Nucleus accumbens (tissue), 56 donors: ENCODE results near the gene POLR3C.

Experiments used
- DNase-seq, 56 donors: peaks; one replicate each; lab custom pipeline; 2025; lab: John Stamatoyannopoulos, UW

POLR3C gene

DNA sequence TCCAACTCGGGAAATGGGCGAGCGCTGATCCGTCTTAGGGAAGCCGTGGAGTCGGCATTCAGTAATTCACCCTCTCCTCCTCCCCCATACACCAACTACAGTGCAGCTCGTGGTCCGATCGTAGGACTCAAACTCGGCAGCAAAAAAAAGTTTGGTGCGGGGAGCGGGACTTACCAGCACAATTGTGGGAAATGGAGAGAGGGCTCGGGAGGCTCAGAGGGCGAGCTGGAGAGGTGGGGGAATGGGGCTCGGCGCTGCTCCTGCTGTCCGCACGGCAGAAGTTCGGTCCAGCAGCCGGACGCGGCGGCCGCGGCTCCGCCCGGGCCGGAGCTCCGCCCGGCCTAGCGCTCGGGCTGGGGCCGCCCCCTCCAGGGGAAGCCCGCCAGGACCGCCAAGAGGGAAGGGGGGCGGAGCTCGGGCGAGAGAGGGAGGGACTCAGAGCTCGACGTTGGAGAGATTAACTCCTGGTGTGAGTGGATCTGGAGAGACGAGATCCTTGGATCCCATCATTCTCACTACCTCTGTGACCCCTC lies 35.6 kb downstream of the POLR3C start:
- DNase-seq = peak in 54 of 56 donors; percentile 32 to 88 (median 71)

DNA sequence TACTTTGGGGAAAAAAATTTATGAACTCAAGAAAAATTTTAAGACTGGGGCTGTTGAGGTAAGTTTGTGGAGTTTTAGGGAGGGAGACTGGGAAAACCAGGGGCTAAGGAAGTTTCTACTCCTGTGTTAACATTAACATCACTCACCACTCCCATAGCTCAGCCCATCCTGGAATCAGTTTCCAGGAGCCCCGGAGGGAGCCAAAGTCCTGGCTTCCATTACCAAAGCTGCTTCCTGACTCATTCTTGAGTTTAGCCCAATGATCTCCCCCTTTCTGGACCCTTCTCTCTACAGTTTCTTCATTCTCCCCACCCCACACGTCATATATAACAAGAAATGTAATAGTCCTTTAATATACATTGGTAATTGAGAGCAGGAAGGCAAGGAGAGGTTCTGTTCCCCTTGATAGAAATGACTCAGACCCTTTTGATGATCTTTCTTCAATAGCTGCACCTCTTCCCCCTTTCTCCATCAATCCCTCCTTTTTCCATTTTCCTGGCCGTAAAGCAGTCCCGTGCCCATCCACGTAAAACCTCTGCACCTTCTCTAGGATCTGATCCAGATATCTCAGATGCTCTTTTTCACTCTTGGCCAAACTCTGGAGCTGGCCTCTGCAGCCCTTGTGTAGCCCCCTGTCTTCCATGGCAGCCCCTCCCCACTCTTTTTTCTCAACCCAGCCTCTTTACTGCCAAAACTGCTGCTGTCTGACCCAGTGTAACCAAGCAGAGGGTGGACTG lies 39.5 kb downstream of the POLR3C start:
- DNase-seq = no peak

DNA sequence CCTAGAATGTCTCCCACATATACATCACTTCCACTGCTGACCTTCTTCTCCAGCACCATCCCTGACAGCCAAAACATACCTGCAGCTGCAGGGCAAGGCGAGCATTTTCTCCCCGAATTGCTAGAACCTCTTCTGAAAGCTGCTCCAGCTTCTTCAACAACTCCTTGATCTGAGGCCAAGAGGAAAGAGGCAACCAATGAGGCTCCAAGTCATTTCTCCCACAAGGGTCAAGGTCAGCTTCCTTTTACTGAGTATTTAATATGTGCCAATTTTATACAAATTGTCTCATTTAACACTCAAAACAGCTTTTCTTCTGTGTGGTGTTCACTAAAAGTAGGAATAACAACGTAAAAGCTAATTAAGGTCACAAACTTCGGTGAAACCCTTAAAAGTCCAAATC lies 44.2 kb downstream of the POLR3C start:
- DNase-seq = no peak

DNA sequence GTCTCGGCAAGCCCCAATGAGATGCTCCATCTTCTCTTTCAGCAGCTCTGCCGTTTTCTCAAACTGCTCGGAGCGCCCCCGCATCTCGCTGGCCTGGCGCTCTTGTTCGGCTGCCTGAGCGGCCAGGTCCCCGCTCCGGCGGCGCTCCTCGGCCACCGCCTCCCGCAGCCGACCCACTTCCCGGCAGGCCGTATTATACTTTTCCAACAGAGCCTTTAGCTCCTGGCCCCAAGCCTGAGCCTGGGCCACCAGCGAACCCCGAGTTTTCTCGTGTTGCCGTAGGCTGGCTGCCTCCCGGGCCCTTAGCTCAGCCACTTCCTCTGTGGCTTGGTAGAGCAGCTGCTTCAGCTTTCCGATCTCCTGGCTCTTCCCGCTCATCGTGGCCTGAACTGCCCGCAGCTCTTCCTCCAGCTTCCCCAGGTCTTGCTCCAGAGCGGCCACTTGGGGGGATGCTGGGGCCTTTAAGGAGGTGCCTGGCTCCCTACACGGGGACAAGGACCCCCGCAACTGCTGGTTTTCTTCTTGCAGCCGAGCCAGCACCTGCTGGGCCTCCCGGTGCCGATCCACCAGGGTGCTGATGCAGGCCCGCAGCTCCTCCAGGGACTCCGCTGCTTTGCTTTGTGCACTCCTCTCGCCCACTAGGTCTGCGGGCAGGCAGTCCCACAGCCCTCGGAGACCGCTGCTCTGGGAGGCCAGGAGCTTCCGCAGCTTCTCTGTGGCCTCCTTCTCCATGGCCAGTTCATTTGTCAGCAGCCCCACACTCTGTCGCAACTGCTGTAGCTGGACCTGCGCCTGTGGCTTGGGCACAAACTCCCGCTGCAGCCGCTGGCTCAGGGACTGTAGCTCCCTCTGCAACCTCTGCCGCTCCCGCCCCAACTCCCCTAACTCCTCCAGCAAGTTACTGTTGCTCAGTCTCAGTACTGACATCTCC lies 48.3 kb downstream of the POLR3C start:
- peak in 46 of 56 donors; percentile 7 to 76 (median 40) for DNase-seq

GRCh38 chr1:145874646-145875045 lies 50.6 kb downstream of the POLR3C start:
- DNase-seq = no peak

DNA sequence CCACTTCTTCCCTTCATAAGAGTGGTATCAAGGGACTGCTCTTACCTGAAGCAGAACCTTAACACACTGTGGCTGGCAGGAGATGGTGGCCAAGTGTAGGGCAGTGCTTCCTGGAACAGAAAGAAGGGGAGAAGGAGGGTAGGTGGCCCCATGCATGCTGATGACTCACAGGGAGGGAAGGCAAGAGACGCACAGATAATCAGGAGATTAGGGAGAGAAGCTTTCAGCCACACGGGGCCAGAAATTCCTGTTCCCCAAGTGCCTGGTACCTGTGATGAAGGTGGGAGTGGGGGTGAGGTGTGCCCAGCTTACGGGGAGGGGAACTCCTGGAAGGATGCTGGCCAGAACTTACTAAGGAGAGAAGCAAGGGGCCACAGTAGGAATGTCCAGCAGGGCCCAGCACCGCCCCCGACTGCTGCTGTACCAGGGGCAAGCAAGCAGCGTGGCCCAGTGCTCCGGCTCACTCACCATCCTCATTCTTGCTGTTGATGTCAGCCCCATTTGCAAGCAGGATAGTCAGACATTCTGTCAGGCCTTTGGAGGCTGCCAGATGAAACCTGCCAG lies 54.0 kb downstream of the POLR3C start:
- DNase-seq = no peak

DNA sequence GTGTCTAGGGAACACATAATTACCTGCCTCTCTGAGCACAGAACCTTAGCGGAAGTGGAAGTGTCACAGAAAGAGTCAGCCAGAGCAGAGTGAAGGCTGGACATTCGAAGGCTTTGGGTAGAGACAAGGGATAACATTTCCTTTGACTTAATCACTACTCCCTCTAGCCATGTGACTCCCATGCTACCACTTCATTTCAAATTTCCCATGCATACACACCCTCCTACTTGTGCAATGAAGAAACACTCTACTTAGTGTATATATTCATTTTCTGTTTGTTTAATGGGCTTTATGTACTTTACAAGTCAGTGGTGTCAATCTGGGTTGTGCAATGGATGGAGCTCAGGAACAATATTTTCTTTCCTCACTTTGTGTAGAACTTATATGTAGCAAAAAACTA lies 54.7 kb downstream of the POLR3C start:
- DNase-seq = no peak

DNA sequence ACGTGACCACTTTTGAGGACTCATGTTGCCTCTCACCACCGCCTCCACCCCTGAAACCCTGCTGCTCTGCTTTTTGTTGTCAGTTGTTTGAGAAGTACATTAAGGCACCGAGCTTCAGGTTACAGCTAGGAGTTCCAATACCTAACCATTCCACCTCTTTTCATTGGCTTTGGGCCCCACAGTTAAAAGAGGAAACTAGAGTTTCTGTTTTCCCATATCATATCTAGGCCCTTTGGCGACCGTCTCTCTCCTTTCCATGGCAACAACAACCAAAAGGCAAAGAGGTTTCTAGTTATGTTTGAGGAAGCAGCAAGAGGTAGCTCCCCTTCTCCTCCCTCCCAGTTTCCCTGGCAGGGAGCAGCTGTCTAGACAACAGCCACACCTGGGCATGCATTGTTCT lies 55.8 kb downstream of the POLR3C start:
- DNase-seq = peak in 4 of 56 donors; percentile 3 to 17 (median 8)

DNA sequence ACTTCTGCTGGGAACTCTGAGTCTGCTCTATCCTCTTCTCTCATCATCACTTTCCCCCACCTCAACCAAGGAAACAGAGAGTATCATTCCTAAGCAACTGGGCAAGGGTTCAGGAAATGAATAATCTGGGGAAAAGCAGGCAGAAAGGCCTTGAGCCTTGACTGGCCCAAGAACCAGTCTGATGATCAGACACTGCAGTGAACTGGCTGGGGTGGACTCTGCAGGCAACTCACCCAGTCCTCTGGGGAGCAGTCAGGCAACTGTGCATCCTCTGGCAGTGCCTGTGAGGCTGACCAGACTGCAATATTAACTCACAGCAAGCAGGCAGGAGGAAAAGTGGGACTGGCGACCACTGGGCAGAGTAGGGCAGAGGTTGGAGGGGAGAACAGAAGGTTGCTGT lies 60.7 kb downstream of the POLR3C start:
- no peak for DNase-seq

DNA sequence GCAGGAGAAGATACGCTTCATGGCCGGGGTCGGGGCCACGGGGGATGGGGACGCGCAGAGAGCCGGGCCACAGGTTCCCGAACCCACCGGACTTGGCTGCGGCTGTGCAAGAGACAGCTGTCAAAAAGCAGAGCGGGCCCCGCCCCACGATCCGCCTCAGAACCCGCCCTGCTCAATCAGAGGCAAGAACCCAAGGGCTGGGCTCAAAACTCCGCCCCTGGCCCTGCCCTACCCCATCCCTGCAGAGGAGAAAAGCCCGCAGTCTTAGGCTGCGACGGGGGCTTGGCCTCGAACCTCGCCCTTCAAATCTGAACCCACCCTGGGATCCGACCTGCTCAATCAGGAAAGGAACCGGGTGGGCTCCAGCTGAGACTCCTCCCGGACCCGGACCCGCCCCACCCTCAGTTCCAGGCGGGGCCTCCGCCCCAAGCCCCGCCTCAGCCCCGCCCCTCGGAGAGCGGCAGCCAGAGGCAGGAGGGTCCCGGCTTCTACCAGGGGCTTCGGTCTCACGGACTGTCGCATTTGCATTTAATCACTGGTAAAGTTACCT lies 61.8 kb downstream of the POLR3C start, which contains the start of gene ANKRD35:
TSS of gene ANKRD35 (minus strand) at position 129 of the 550 bp plus-strand sequence. CDS start at position 21, 108 bp downstream.
- DNase-seq = peak in 53 of 56 donors; percentile 5 to 88 (median 72)

GRCh38 chr1:145886390-145886789 lies 62.4 kb downstream of the POLR3C start:
- DNase-seq = no peak

GRCh38 chr1:145886816-145887215 lies 62.8 kb downstream of the POLR3C start:
- no peak for DNase-seq

- no peak for DNase-seq
Observed at GRCh38 chr1:145887631-145888030, 63.6 kb downstream of the POLR3C start.

- no peak for DNase-seq
Observed at GRCh38 chr1:145889722-145890121, 65.7 kb downstream of the POLR3C start.

DNA sequence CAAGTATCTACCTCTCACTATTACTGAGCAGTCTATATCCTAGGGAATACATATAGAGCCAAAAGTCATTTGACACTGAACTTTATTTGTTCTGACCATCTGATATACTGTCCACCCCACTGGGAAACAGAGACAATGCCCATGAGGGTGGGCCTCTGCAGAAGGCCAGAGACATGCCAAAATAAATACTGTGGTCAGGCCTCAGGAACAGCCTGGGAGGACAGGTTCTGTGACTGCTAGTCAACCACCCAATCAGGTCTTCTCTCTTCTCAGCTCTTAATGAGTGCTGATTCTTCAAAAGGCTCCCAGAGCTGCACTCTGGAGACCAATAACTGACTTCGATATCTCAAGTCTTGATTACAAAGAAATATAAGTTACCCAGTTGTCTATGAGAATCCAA lies 67.1 kb downstream of the POLR3C start:
- DNase-seq = no peak

DNA sequence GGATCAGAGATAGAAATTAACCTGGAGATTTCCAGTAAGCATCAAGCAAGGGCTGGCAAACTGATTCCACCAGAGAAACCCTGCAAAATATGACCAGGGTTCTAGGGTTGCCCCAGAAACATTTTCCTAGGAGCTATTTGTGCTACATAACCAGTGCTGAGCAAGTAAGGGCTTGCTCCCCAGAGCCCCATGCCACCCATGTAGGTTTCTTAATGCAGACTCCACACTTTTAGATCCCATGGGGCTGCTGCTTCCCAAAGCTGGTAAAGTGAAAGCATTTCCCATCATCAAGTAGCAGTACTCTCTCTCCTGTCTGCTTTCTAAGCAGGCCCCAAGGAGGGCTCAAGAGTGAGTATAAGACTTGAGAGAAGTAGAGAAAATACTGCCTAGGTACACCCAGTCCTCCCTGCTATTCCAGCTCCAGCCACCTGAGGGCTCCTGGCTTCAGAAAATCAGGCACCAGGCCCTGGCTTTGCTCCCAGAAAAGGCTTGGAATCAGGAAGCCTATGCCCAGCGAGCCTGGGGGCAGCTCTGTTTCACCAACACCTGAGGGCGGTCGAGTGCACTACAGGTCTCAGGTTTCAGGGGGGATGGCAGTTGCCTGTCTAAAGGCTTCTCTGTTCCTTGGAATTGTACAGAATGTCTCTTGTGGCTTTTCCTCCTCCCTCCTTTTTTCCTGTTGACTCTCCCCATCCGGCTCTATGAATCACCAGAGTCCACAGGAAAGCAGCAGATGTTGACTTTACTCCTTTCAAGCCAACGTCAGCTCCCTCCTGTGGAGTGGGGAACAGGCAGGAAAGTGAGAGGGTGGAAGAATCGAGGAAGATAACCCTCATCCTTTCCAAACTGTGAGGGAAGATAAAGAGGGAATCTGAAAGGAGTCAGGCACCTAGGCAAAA lies 67.8 kb downstream of the POLR3C start:
- DNase-seq = peak in 53 of 56 donors; percentile 35 to 95 (median 81)

- DNase-seq = no peak
Observed at GRCh38 chr1:145892486-145893087, 68.6 kb downstream of the POLR3C start.

- DNase-seq = no peak
Observed at GRCh38 chr1:145893306-145894055, 69.5 kb downstream of the POLR3C start.
